Measurements from ENCODE around the gene ADGRA1.

The ADGRA1 gene

GRCh38 chr10:133056001-133056400 is 31.7 kb upstream of the ADGRA1 start:
- DNase-seq (ENCODE audit: low read depth in 3 of 3): no peak

GRCh38 chr10:133056651-133057178 is 31.0 kb upstream of the ADGRA1 start:
- no peak for DNase-seq (ENCODE audit: low read depth in 3 of 3)

GRCh38 chr10:133058331-133059092 is 29.2 kb upstream of the ADGRA1 start:
- no peak for DNase-seq (ENCODE audit: low read depth in 3 of 3)

GRCh38 chr10:133059093-133059470 is 28.6 kb upstream of the ADGRA1 start:
- DNase-seq (ENCODE audit: low read depth in 3 of 3): no peak

- no peak for DNase-seq (ENCODE audit: low read depth in 3 of 3)
Measured at GRCh38 chr10:133059571-133059970, 28.2 kb upstream of the ADGRA1 start.

GRCh38 chr10:133060022-133060421 is 27.7 kb upstream of the ADGRA1 start:
- DNase-seq (ENCODE audit: low read depth in 3 of 3): no peak

- no peak for DNase-seq (ENCODE audit: low read depth in 3 of 3)
Measured at GRCh38 chr10:133060466-133060865, 27.3 kb upstream of the ADGRA1 start.

GRCh38 chr10:133060881-133061280 is 26.8 kb upstream of the ADGRA1 start:
- no peak for DNase-seq (ENCODE audit: low read depth in 3 of 3)

GRCh38 chr10:133061296-133062038 is 26.3 kb upstream of the ADGRA1 start:
- no peak for DNase-seq (ENCODE audit: low read depth in 3 of 3)

- no peak for DNase-seq (ENCODE audit: low read depth in 3 of 3)
Measured at GRCh38 chr10:133062085-133062484, 25.6 kb upstream of the ADGRA1 start.

- no peak for DNase-seq (ENCODE audit: low read depth in 3 of 3)
Measured at GRCh38 chr10:133062635-133063034, 25.1 kb upstream of the ADGRA1 start.

- no peak for DNase-seq (ENCODE audit: low read depth in 3 of 3)
Measured at GRCh38 chr10:133067149-133068105, 20.3 kb upstream of the ADGRA1 start.

- DNase-seq (ENCODE audit: low read depth in 3 of 3): no peak
Measured at GRCh38 chr10:133068111-133069032, 19.4 kb upstream of the ADGRA1 start.

- DNase-seq (ENCODE audit: low read depth in 3 of 3): no peak
Measured at GRCh38 chr10:133069033-133069525, 18.6 kb upstream of the ADGRA1 start.

GRCh38 chr10:133070405-133070804 is 17.3 kb upstream of the ADGRA1 start:
- DNase-seq (ENCODE audit: low read depth in 3 of 3): no peak

- no peak for DNase-seq (ENCODE audit: low read depth in 3 of 3)
Measured at GRCh38 chr10:133070810-133071209, 16.9 kb upstream of the ADGRA1 start.

- DNase-seq (ENCODE audit: low read depth in 3 of 3): no peak
Measured at GRCh38 chr10:133071733-133072132, 16.0 kb upstream of the ADGRA1 start.

- no peak for DNase-seq (ENCODE audit: low read depth in 3 of 3)
Measured at GRCh38 chr10:133072196-133072595, 15.5 kb upstream of the ADGRA1 start.

- no peak for DNase-seq (ENCODE audit: low read depth in 3 of 3)
Measured at GRCh38 chr10:133072720-133073390, 14.9 kb upstream of the ADGRA1 start.
